ENCODE data around the gene BBS2.

BBS2 gene

GRCh38 chr16:56549744-56550385 is 30.0 kb upstream of the BBS2 start:
- Histone ChIP-seq H2BK120ac (ENCODE audit: insufficient read depth, low read length, poor library complexity) (no peak overlapping the region), H3K36me3 (ENCODE audit: control insufficient read depth in 1 of 2, insufficient read depth in 2 of 2, low read length in 2 of 2) (no peaks in the 10 kb centered on the region), H3K27ac (ENCODE audit: low read depth, low read length) (no peak overlapping the region), H3K9me3 (ENCODE audit: insufficient read depth, low read depth, low read length) (peaks cover 2% of the 10 kb centered on the region), H2AFZ (ENCODE audit: insufficient read depth, low read length, poor library complexity) (no peak overlapping the region), H3K14ac (ENCODE audit: low read length) (no peak overlapping the region), H3K4ac (ENCODE audit: low read depth, low read length) (no peak overlapping the region), H2BK12ac (ENCODE audit: low read length) (no peak overlapping the region), H3K79me2 (ENCODE audit: control insufficient read depth, insufficient read depth, low read length, poor library complexity) (no peaks in the 10 kb centered on the region), H3K79me1 (ENCODE audit: low read length) (peaks cover 2% of the 10 kb centered on the region), H2BK5ac (ENCODE audit: low read depth, low read length, poor library complexity) (no peak overlapping the region), H3K4me1 (ENCODE audit: control insufficient read depth in 1 of 2, insufficient read depth in 2 of 2, low read length in 2 of 2) (peaks cover 0 to 4% of the 10 kb centered on the region in 2 experiments), H3K4me2 (ENCODE audit: low read length) (no peak overlapping the region), H3K9ac (ENCODE audit: low read length) (no peak overlapping the region), H3K27me3 (ENCODE audit: insufficient read depth, low read length) (no peaks in the 10 kb centered on the region), H3K18ac (ENCODE audit: low read length) (no peak overlapping the region), H3K4me3 (ENCODE audit: low read depth, low read length) (no peak overlapping the region), H4K12ac (ENCODE audit: low read depth, low read length) (no peak overlapping the region), H4K91ac (ENCODE audit: low read depth, low read length) (no peak overlapping the region), H3K23ac (ENCODE audit: low read length) (no peak overlapping the region), H2AK5ac (ENCODE audit: low read length) (no peak overlapping the region), H4K8ac (ENCODE audit: low read depth, low read length) (no peak overlapping the region)
- DNase-seq, result peak; percentile 40 to 69
- no CpG with 5 or more reads among the region's 5 CpGs for WGBS (ENCODE audit: extremely low coverage, insufficient coverage, insufficient read length)

- DNase-seq, result no peak
These were observed 29.3 kb upstream of the BBS2 start for GRCh38 chr16:56549161-56549560.

GRCh38 chr16:56547949-56548567 is 28.2 kb upstream of the BBS2 start:
- Histone ChIP-seq H4K12ac (ENCODE audit: low read depth, low read length) (no peak overlapping the region), H3K27ac (ENCODE audit: low read depth, low read length) (no peak overlapping the region), H3K4me2 (ENCODE audit: low read length) (no peak overlapping the region), H3K18ac (ENCODE audit: low read length) (no peak overlapping the region), H4K8ac (ENCODE audit: low read depth, low read length) (no peak overlapping the region), H2BK120ac (ENCODE audit: insufficient read depth, low read length, poor library complexity) (no peak overlapping the region), H3K4me3 (ENCODE audit: low read depth, low read length) (no peak overlapping the region), H2AK5ac (ENCODE audit: low read length) (no peak overlapping the region), H3K9me3 (ENCODE audit: insufficient read depth, low read depth, low read length) (peaks cover 2% of the 10 kb centered on the region), H3K9ac (ENCODE audit: low read length) (no peak overlapping the region), H2BK12ac (ENCODE audit: low read length) (no peak overlapping the region), H3K36me3 (ENCODE audit: control insufficient read depth in 1 of 2, insufficient read depth in 2 of 2, low read length in 2 of 2) (no peaks in the 10 kb centered on the region), H3K79me1 (ENCODE audit: low read length) (peaks cover 2% of the 10 kb centered on the region), H3K27me3 (ENCODE audit: insufficient read depth, low read length) (no peaks in the 10 kb centered on the region), H4K91ac (ENCODE audit: low read depth, low read length) (no peak overlapping the region), H3K23ac (ENCODE audit: low read length) (no peak overlapping the region), H2BK5ac (ENCODE audit: low read depth, low read length, poor library complexity) (no peak overlapping the region), H3K79me2 (ENCODE audit: control insufficient read depth, insufficient read depth, low read length, poor library complexity) (no peaks in the 10 kb centered on the region), H3K4me1 (ENCODE audit: control insufficient read depth in 1 of 2, insufficient read depth in 2 of 2, low read length in 2 of 2) (peaks cover 0 to 4% of the 10 kb centered on the region in 2 experiments), H3K4ac (ENCODE audit: low read depth, low read length) (no peak overlapping the region), H2AFZ (ENCODE audit: insufficient read depth, low read length, poor library complexity) (no peak overlapping the region), H3K14ac (ENCODE audit: low read length) (no peak overlapping the region)
- WGBS (ENCODE audit: extremely low coverage, insufficient coverage, insufficient read length), result 100% methylated on average over 1 of the region's 4 CpGs
- no peak for DNase-seq

More at GRCh38 chr16:56549161-56549560, 29.3 kb upstream of the BBS2 start:
- Histone ChIP-seq H2BK12ac (ENCODE audit: low read length) (no peak overlapping the region), H3K27ac (ENCODE audit: low read depth, low read length) (no peak overlapping the region), H4K12ac (ENCODE audit: low read depth, low read length) (no peak overlapping the region), H3K27me3 (ENCODE audit: insufficient read depth, low read length) (no peaks in the 10 kb centered on the region), H3K9ac (ENCODE audit: low read length) (no peak overlapping the region), H2AFZ (ENCODE audit: insufficient read depth, low read length, poor library complexity) (no peak overlapping the region), H3K4ac (ENCODE audit: low read depth, low read length) (no peak overlapping the region), H3K4me1 (ENCODE audit: control insufficient read depth in 1 of 2, insufficient read depth in 2 of 2, low read length in 2 of 2) (peaks cover 0 to 4% of the 10 kb centered on the region in 2 experiments), H2AK5ac (ENCODE audit: low read length) (no peak overlapping the region), H3K79me2 (ENCODE audit: control insufficient read depth, insufficient read depth, low read length, poor library complexity) (no peaks in the 10 kb centered on the region), H2BK5ac (ENCODE audit: low read depth, low read length, poor library complexity) (no peak overlapping the region), H3K18ac (ENCODE audit: low read length) (no peak overlapping the region), H3K4me3 (ENCODE audit: low read depth, low read length) (no peak overlapping the region), H3K14ac (ENCODE audit: low read length) (no peak overlapping the region), H2BK120ac (ENCODE audit: insufficient read depth, low read length, poor library complexity) (no peak overlapping the region), H3K23ac (ENCODE audit: low read length) (no peak overlapping the region), H3K9me3 (ENCODE audit: insufficient read depth, low read depth, low read length) (peaks cover 2% of the 10 kb centered on the region), H4K8ac (ENCODE audit: low read depth, low read length) (no peak overlapping the region), H3K36me3 (ENCODE audit: control insufficient read depth in 1 of 2, insufficient read depth in 2 of 2, low read length in 2 of 2) (no peaks in the 10 kb centered on the region), H3K4me2 (ENCODE audit: low read length) (no peak overlapping the region), H4K91ac (ENCODE audit: low read depth, low read length) (no peak overlapping the region), H3K79me1 (ENCODE audit: low read length) (peaks cover 2% of the 10 kb centered on the region)

GRCh38 chr16:56547120-56547948 is 27.5 kb upstream of the BBS2 start:
- no peak overlapping the region for H4K8ac ChIP-seq (ENCODE audit: low read depth, low read length)
- H3K4me2 ChIP-seq (ENCODE audit: low read length), result no peak overlapping the region
- H3K27ac ChIP-seq (ENCODE audit: low read depth, low read length), result no peak overlapping the region
- peaks cover 2% of the 10 kb centered on the region for H3K9me3 ChIP-seq (ENCODE audit: insufficient read depth, low read depth, low read length)
- no peak overlapping the region for H2BK5ac ChIP-seq (ENCODE audit: low read depth, low read length, poor library complexity)
- peak overlapping the region; percentile 75 for H2AK5ac ChIP-seq (ENCODE audit: low read length)
- no peak for DNase-seq
- no peaks in the 10 kb centered on the region for H3K79me2 ChIP-seq (ENCODE audit: control insufficient read depth, insufficient read depth, low read length, poor library complexity)
- H3K18ac ChIP-seq (ENCODE audit: low read length), result no peak overlapping the region
- H2BK120ac ChIP-seq (ENCODE audit: insufficient read depth, low read length, poor library complexity), result no peak overlapping the region
- no peak overlapping the region for H4K91ac ChIP-seq (ENCODE audit: low read depth, low read length)
- no peak overlapping the region for H3K9ac ChIP-seq (ENCODE audit: low read length)
- H3K79me1 ChIP-seq (ENCODE audit: low read length), result peaks cover 2% of the 10 kb centered on the region
- peaks cover 0 to 4% of the 10 kb centered on the region in 2 experiments for H3K4me1 ChIP-seq (ENCODE audit: control insufficient read depth in 1 of 2, insufficient read depth in 2 of 2, low read length in 2 of 2)
- H2AFZ ChIP-seq (ENCODE audit: insufficient read depth, low read length, poor library complexity), result no peak overlapping the region
- H3K36me3 ChIP-seq (ENCODE audit: control insufficient read depth in 1 of 2, insufficient read depth in 2 of 2, low read length in 2 of 2), result no peaks in the 10 kb centered on the region
- no peak overlapping the region for H3K14ac ChIP-seq (ENCODE audit: low read length)
- no peaks in the 10 kb centered on the region for H3K27me3 ChIP-seq (ENCODE audit: insufficient read depth, low read length)
- no CpG with 5 or more reads among the region's 12 CpGs for WGBS (ENCODE audit: extremely low coverage, insufficient coverage, insufficient read length)
- no peak overlapping the region for H4K12ac ChIP-seq (ENCODE audit: low read depth, low read length)
- no peak overlapping the region for H2BK12ac ChIP-seq (ENCODE audit: low read length)
- H3K4ac ChIP-seq (ENCODE audit: low read depth, low read length), result no peak overlapping the region
- no peak overlapping the region for H3K4me3 ChIP-seq (ENCODE audit: low read depth, low read length)
- no peak overlapping the region for H3K23ac ChIP-seq (ENCODE audit: low read length)
